NB4 (cell line): ENCODE data around the gene NSMF.

Experiments used
- DNase-seq: peaks from one replicate; pipeline ENCODE4 v3.0.0; 2010; ENCODE audit warnings: low read depth
- H3K4me3 ChIP-seq: one replicate; pipeline ENCODE4 v1.5.1; 2011; ENCODE audit warnings: mild to moderate bottlenecking, low read depth, low read length, moderate library complexity
- CTCF ChIP-seq: IDR thresholded peaks from one replicate; pipeline ENCODE4 v1.5.1; 2012; ENCODE audit warnings: low read depth, low read length
- MAX ChIP-seq: IDR thresholded peaks from 2 replicates; pipeline ENCODE4 v1.6.1; 2011; ENCODE audit warnings: low read depth, low read length
- MYC ChIP-seq: IDR thresholded peaks from 2 replicates; pipeline ENCODE4 v1.6.1; 2011; ENCODE audit warnings: low read depth, low read length
- POLR2A ChIP-seq: IDR thresholded peaks from 2 replicates; pipeline ENCODE4 v1.6.1; 2011; ENCODE audit warnings: mild to moderate bottlenecking; ENCODE audit not compliant: insufficient read length; ENCODE audit errors: extremely low read depth

NSMF gene

GRCh38 chr9:137487454-137488326 lies 28.6 kb upstream of the NSMF start:
- TF ChIP-seq MYC = no peak
- no peak for TF ChIP-seq POLR2A
- TF ChIP-seq MAX = no peak
- no peak for TF ChIP-seq CTCF
- H3K4me3 ChIP-seq = no peak overlapping the region
- DNase-seq = no peak

GRCh38 chr9:137486545-137487453 lies 27.7 kb upstream of the NSMF start:
- no peak for TF ChIP-seq MYC
- TF ChIP-seq MAX = no peak
- TF ChIP-seq CTCF = no peak
- no peak overlapping the region for H3K4me3 ChIP-seq
- DNase-seq = no peak

DNA sequence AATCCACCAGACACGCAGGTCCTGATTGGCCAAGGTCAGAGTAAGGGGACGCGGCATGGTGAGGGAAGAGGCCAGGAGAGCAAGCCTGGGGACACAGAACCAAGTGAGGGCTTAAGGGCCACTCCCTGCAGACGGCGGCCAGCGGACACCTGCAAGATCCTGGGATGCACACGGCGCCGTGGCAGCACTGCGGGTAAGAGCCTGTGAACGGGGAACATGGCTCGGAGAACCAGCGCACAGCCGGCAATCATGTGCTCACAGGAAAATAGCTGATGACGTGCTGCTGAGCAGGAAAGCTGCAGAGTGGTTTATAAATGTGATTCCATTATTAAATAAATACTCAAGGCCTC lies 27.0 kb upstream of the NSMF start:
- DNase-seq = no peak
- no peak for TF ChIP-seq CTCF
- no peak for TF ChIP-seq MAX
- TF ChIP-seq POLR2A = no peak
- no peak for TF ChIP-seq MYC
- no peak overlapping the region for H3K4me3 ChIP-seq

- H3K4me3 ChIP-seq = no peak overlapping the region
- no peak for DNase-seq
- TF ChIP-seq MAX (no peak), MYC (no peak), POLR2A (no peak), CTCF (no peak)
Measured at GRCh38 chr9:137485343-137486140, 26.4 kb upstream of the NSMF start.

- no peak overlapping the region for H3K4me3 ChIP-seq
- no peak for TF ChIP-seq POLR2A
- TF ChIP-seq MYC = no peak
- no peak for TF ChIP-seq MAX
- no peak for TF ChIP-seq CTCF
- no peak for DNase-seq
Measured at GRCh38 chr9:137484551-137485315, 25.6 kb upstream of the NSMF start.
